Peyer's patch (tissue), 4 donors: ENCODE data around the gene OSTN. TPM values are rescaled to one million over a fixed set of nuclear protein-coding genes. Genes with fewer than 3 reads are reported as not detected.

Source experiments
- DNase-seq, 3 donors: peaks; one replicate each; pipeline ENCODE4 v3.0.0-alpha.2; 2017 to 2019
- H3K27ac ChIP-seq, 4 donors: fragments of 200-600 bp; sonication (generic); one replicate each; pipeline ENCODE4 v1.5.1; 2016 to 2019
- H3K27me3 ChIP-seq, 2 donors: fragments of 200-600 bp; sonication (generic); one replicate each; pipeline ENCODE4 v1.5.1; 2019
- H3K36me3 ChIP-seq, 3 donors: fragments of 200-600 bp; sonication (generic); one replicate each; pipeline ENCODE4 v1.5.1; 2016 to 2019
- H3K4me1 ChIP-seq, 4 donors: fragments of 200-600 bp; sonication (generic); one replicate each; pipeline ENCODE4 v1.5.1; 2016 to 2019
- H3K4me3 ChIP-seq, 4 donors: fragments of 200-600 bp; sonication (generic); 1 replicate in 3 of 4; 2 replicates in 1 of 4; pipeline ENCODE4 v1.5.1; 2016 to 2019; ENCODE audit warnings: mild to moderate bottlenecking in 1 of 4
- H3K9me3 ChIP-seq, 4 donors: fragments of 200-600 bp; sonication (generic); one replicate each; pipeline ENCODE4 v1.5.1; 2016 to 2019; ENCODE audit warnings: mild to moderate bottlenecking in 1 of 4
- CTCF ChIP-seq, 6 experiments: fragments of 450-650 bp in 4 of 6; fragments of 200-600 bp in 2 of 6; sonication (generic) in 1 of 6; IDR thresholded peaks; one replicate each; pipeline ENCODE4 v1.5.1; 2017 to 2019; ENCODE audit warnings: antibody characterized with exemption in 6 of 6, mild to moderate bottlenecking in 3 of 6, moderate library complexity in 1 of 6
- POLR2A ChIP-seq, 2 donors: fragments of 450-650 bp; IDR thresholded peaks; one replicate each; pipeline ENCODE4 v1.5.1; 2017; ENCODE audit warnings: antibody characterized with exemption in 2 of 2, mild to moderate bottlenecking in 2 of 2, moderate library complexity in 2 of 2
- total RNA-seq, 4 donors: library from RNA; depleted of rRNA; stranded (reverse); fragments of >200 nt; gene quantifications; one replicate each; pipeline ENCODE4 v1.1.0, GENCODE V29; 2016

OSTN gene
- total RNA-seq, 4 donors from 2014 or later: not detected

DNA sequence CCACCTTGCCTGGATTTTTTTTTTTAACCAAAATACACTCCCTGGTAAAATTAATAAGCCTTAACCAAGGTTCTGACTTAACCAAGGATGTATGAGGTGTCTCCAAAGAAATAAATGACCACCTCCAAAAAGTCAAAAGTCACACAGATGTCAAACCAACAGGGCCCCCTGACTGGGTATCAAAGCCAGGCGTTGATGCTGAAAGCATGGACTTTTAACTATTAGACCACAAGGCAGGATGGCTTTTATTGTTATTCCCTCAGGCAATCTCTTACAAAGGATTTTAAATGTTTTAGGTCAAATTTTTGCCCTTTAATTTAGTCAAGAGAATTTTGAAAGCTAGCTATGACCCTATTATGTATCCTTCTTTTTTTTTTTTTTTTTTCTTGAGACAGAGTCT lies 60.4 kb downstream of the OSTN start:
- Histone ChIP-seq H3K27ac (peak overlapping the region in 1 of 4 donors; percentile 38), H3K4me1 (no peaks in the 10 kb centered on the region), H3K27me3 (no peaks in the 10 kb centered on the region), H3K4me3 (no peak overlapping the region), H3K9me3 (no peaks in the 10 kb centered on the region), H3K36me3 (no peaks in the 10 kb centered on the region)
- DNase-seq: no peak
- TF ChIP-seq CTCF (IDR thresholded peaks at IDR 0.05): no peak
- no peak for TF ChIP-seq POLR2A (IDR thresholded peaks at IDR 0.05)

DNA sequence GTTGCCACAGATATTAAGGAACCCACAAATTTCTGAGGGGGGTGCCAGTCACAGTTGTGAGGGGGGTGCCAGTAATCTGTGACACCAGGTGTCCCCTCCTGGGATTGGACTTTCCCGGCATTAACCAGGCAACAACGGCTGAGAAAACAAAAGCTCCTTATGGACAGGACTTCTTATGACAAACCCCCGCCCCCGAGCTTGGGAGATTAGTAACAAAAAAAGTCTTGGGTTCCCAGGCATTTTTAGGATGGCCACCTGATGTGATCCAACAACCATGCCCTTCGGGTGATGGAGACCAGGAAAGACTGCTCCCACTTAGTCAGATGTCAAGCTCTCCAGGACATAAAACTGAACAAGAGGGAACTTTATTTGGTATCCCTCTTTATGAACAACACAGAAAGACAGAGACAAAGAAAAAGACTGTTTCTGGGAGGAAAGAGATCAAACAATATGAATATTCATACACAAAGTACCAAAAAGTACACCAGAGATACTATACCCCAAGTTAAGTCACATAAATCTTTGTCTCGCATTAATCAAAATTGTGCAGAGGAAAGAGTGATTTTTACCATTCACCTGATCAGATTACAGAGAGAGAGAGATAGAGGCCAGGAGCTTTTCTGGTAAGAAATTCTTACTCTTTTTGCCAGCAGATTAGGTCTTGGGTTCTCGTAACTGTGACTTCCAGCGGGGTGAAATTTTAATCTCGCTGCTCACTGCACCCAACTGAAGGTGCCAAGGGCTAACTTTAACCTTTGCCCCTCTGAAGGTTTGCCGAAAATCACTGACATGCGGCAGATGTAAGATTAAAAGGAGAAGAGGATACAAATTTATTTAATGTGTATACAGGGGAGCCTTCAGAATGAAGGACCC lies 61.6 kb downstream of the OSTN start:
- Histone ChIP-seq H3K27me3 (no peaks in the 10 kb centered on the region), H3K4me1 (no peaks in the 10 kb centered on the region), H3K9me3 (no peaks in the 10 kb centered on the region), H3K4me3 (no peak overlapping the region), H3K27ac (no peak overlapping the region), H3K36me3 (no peaks in the 10 kb centered on the region)
- DNase-seq: no peak
- TF ChIP-seq POLR2A (IDR thresholded peaks at IDR 0.05) (no peak), CTCF (IDR thresholded peaks at IDR 0.05) (no peak)

- Histone ChIP-seq H3K4me3 (no peak overlapping the region), H3K27me3 (no peaks in the 10 kb centered on the region), H3K4me1 (no peaks in the 10 kb centered on the region), H3K36me3 (no peaks in the 10 kb centered on the region), H3K27ac (peak overlapping the region in 1 of 4 donors; percentile 27), H3K9me3 (no peaks in the 10 kb centered on the region)
- TF ChIP-seq POLR2A (IDR thresholded peaks at IDR 0.05) (no peak), CTCF (IDR thresholded peaks at IDR 0.05) (no peak)
- no peak for DNase-seq
These were observed 62.2 kb downstream of the OSTN start for GRCh38 chr3:191261304-191261638.

GRCh38 chr3:191262650-191263049 lies 63.6 kb downstream of the OSTN start:
- H3K27me3 ChIP-seq: no peaks in the 10 kb centered on the region
- no peak for DNase-seq
- no peak for TF ChIP-seq POLR2A (IDR thresholded peaks at IDR 0.05)
- no peak for TF ChIP-seq CTCF (IDR thresholded peaks at IDR 0.05)
- peak overlapping the region in 2 of 4 donors; percentile 43 to 56 for H3K27ac ChIP-seq
- no peak overlapping the region for H3K4me3 ChIP-seq
- no peaks in the 10 kb centered on the region for H3K36me3 ChIP-seq
- H3K4me1 ChIP-seq: no peaks in the 10 kb centered on the region
- H3K9me3 ChIP-seq: no peaks in the 10 kb centered on the region

- Histone ChIP-seq H3K9me3 (no peaks in the 10 kb centered on the region), H3K4me3 (no peak overlapping the region), H3K4me1 (no peaks in the 10 kb centered on the region), H3K36me3 (no peaks in the 10 kb centered on the region), H3K27me3 (no peaks in the 10 kb centered on the region), H3K27ac (peak overlapping the region in 2 of 4 donors; percentile 43 to 56)
- TF ChIP-seq CTCF (IDR thresholded peaks at IDR 0.05) (no peak), POLR2A (IDR thresholded peaks at IDR 0.05) (no peak)
- DNase-seq: no peak
These were observed 64.3 kb downstream of the OSTN start for GRCh38 chr3:191263365-191263764.
